NCI-H82 treated with DMSO at 0.1 percent for 48 hours (cell line): ENCODE measurements around the gene MZT2A.
"Not testable (repeated sequence)": the region's sequence is repeated elsewhere in the genome, so short reads cannot be mapped to it uniquely, and the experiment has no call there.

Source experiments
- DNase-seq: peaks from one replicate; lab custom pipeline; 2025; ENCODE audit not compliant: unreplicated experiment; lab: John Stamatoyannopoulos, UW

Gene MZT2A

DNA sequence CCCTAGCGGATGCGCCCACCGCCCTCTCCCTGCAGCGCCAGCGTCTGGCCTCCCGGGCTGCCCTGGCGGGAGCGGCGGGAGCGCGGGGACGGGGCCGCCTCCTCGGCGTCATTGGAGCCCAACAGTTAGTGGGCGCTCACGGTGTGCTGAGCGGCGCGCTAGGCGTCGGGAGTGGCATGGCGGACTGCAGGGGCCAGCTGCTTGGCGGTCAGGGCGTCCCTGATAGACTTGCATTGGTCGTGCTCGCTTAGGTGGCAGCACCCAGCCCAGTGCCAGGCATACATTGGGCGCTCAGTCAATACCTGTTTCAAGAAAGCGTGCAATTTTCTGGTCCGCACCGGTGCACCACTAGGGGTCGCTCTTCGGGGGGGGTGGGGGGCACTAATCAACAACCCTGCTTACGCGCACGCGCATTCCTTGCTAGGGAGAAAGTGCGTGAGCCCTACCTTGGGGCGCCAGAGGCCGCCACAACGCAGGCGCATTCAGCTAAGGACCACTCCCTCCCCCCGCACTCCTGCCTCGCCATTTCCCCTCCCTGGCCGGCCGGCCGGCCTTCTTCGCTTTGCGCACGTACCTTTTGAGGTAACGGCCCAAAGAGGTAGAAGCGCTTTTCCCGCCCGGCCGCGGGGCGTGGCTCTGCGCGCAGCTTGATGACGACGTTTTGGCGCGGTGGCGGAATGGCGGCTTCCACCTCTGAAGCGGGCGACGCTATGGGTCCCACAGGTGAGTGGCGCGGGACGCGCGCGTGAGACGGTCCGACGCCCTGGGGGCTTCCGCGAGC lies 411 bp upstream of the MZT2A start:
- DNase-seq = peak; percentile 81

GRCh38 chr2:131491469-131491836 lies 744 bp downstream of the MZT2A start:
- DNase-seq = not testable (repeated sequence)

GRCh38 chr2:131490616-131491468 lies 1.4 kb downstream of the MZT2A start:
- peak; percentile 45 for DNase-seq

DNA sequence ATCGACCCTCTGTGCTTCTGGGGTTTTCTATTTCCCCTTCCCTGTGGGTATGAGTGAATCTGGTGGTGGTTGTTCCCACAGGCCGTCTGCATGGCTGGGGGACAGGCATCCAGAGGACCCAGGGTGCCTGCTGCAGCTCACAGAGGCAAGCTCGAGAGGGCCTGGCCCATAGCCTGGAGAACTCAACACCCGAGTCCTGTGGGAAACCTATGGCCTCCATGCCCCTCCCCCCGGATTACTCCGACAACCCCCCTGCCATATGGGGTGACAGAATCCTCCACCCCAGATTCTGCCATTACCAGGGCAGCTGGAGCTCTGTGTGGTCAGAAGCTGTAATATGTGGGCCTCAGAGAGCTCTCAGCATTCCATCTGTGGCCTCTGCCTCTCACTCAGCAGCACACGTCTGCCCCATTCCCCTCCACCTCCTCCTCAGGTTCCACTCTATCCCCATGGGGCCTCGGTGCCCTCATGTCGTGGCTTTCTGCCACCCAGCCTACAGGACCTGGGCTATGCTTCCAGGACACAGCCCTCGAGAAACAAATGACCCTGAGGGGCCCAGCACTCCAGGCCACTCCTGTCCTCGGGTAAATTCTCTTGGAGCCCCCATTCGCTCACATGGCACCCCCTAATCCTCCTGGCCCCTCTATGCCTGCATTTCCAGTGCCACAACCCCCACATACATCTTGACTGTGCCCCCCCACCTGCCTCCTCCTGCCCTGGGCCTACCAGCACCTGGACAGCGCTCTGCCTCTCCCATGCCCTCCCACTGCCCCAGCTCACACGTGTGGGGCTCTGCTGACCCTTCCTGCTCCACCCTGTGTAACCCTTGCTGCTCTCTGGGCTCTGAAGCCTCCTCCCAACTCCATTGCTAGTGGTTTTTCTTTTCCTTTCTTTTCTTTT lies 3.6 kb downstream of the MZT2A start:
- DNase-seq = no peak

DNA sequence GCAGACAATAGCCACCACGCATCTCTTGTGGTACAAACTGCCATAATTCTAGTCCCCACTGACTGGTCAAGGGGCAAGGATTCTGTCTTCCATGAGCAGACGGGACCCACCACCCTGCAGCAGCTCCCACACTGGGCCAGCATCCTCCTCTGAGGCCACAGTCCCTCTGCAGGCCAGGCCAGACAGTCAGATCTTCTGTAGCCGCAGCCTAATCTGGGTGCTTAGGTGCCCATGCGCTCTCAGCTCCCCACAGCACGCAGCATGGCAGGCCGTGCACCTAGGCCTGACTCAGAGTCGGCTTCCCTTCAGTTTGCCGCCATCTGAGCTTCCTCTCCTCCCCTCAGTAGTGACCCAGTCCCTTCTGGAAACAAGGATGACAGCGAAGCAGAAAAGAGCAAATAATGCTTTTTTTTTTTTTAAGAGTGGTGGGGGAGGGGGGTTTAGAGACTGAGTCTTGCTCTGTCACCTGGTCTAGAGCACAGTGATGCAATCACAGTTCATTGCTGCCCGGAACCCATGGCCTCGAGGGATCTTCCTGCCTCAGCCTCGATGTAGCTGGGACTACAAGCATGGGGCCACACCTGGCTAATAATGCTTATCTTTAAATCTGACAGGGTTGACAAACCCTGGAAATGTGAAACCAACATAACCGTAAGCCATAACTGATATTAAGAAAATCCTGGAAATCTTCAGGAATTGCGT lies 5.8 kb downstream of the MZT2A start:
- DNase-seq = not testable (repeated sequence)

GRCh38 chr2:131484906-131485460 lies 7.2 kb downstream of the MZT2A start:
- DNase-seq = not testable (repeated sequence)

DNA sequence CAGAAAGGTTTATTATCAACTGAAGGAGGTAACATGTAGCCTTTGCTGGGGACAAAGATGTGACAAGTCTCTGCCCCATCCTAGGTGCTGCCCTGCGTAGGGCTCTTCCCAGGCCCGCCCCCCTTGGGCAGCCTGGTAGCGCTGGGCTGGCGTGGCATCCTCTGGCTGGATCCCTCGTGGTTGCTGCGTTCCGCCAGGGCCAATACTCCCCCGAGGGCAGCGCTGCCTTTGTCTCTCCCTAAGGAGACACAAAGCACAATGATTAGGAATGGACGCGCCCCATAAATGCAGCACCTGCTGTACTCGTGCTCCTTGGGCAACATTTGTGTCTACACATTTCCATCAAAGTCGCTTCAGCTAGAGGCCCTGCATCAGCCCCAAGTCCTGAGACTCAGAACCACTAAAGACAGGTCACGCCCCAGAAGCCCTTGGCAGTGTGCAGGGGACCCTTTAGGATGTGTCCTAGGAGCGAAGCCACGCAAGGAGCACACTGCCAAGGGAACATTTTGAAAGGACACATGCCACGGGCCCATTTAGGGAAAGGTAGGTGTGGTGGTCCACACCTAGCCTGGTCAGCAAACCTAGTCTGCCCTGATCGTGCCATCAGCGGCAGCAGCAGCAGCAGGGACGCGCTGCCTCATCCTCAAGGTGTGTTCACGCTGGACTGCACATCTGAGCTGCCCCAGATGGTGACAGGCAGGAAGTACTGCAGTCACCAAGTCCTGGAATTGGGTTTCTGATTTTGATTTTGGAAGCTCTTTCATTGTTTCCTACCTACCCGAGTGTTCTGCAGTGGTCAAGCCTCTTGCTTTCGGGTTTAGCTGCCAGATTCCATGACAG lies 8.0 kb downstream of the MZT2A start:
- DNase-seq = not testable (repeated sequence)

- not testable (repeated sequence) for DNase-seq
Measured at GRCh38 chr2:131482506-131483155, 9.6 kb downstream of the MZT2A start.

DNA sequence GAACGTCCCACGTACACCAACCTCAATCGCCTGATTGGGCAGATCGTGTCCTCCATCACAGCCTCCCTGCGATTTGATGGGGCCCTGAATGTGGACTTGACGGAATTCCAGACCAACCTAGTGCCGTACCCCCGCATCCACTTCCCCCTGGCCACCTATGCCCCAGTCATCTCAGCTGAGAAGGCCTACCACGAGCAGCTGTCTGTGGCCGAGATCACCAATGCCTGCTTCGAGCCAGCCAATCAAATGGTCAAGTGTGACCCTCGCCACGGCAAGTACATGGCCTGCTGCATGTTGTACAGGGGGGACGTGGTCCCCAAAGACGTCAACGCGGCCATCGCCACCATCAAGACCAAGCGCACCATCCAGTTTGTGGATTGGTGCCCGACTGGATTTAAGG lies 11.8 kb downstream of the MZT2A start:
- DNase-seq = not testable (repeated sequence)

DNA sequence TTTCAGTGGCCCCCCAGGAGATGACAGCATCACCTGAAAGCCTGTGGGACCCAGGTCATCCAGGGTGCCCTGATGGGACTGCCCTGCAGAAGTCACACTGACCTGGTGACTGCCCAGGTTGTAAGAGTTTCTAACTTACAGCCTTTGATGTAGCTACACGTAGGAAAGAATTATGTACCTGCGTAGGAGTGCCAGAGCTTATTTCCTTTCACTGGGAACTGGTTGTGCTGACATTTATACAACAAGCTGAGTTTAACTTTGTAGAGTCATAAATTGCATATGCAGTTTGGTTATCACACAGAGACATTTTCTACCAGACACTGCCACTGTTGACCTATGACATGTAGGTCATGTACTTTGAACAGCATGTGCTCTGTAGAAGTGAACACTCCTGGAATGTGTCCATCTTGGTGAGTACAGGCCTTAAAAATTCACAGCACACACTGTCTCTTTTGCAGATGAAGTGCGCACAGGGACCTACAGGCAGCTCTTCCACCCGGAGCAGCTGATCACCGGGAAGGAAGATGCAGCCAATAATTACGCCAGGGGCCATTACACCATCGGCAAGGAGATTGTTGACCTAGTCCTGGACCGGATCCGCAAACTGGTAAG lies 13.2 kb downstream of the MZT2A start:
- DNase-seq = not testable (repeated sequence)

DNA sequence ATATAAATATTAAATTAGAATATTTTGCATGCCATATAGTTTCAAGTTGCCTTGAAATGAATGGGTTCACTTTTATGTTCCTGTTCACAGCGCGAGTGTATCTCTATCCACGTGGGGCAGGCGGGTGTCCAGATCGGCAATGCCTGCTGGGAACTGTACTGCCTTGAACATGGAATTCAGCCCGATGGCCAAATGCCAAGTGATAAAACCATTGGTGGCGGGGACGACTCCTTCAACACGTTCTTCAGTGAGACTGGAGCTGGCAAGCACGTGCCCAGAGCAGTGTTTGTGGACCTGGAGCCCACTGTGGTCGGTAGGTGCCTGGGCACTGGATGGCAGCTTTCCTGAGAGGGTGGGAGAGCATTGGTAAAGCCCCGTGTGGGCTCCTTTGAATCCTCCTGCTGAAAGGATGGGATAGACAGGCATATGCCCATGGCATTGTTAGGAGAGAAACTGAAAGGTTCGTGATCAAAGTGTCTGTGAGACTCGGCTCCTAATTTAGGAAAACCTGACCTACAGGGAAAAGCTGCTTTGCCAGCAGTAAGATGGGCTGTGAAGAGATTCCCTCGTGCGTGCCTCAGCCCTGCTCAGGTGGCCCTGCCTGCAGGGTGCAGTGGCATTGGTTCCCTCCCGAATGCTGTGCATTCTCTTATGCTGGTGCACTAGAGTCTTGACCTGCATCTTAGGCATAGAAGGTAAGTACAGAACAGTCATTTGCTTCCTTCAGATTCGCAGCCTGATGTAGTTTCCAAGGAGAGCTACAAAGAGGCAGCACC lies 13.9 kb downstream of the MZT2A start:
- not testable (repeated sequence) for DNase-seq

- not testable (repeated sequence) for DNase-seq
Measured at GRCh38 chr2:131477227-131477626, 15.0 kb downstream of the MZT2A start.

DNA sequence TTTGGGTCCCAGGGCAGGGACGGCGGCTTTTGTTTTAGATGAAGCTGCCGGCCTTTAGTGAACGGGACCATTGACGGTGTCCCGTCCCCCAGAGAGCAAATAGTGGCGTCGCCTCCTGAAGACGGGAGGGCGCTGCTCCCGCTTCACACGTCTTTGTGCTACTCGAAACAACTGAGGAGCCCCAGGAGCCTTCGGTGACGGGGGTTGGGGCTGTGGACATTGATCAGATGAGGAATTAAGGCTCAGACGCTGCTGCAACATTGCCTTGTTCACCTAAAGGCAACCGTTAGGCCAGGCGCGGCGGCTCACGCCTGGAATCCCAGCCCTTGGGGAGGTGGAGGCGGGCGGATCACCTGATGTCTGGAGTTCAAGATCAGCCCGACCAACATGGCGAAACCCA lies 15.8 kb downstream of the MZT2A start:
- DNase-seq = not testable (repeated sequence)

DNA sequence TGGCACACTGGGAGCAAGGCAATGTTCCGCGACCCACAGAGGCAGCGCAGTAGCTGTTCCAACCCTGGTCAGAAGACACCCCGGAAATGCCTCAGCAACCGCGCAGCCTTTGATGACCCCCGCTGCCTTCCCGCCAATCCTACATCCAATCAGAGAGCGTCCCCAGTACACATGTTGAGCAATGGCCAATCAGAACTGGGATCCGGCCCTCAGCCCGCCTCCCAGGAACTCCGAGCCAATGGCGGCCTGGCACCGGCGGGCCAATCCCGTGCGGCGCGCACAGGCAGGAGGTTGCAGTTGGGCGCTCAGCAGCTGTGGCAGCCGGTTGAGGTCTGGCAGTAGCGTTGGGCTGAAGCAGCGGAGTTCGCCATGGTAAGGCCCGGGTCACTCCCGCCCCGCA lies 16.4 kb downstream of the MZT2A start, which contains the start of gene TUBA3D:
Gene TUBA3D, plus strand, starts transcription at position 289 of the 400 bp plus-strand sequence. Its CDS starts 81 bp downstream, at position 370.
- DNase-seq = no peak

- DNase-seq = not testable (repeated sequence)
Measured at GRCh38 chr2:131473266-131473665, 18.9 kb downstream of the MZT2A start.

DNA sequence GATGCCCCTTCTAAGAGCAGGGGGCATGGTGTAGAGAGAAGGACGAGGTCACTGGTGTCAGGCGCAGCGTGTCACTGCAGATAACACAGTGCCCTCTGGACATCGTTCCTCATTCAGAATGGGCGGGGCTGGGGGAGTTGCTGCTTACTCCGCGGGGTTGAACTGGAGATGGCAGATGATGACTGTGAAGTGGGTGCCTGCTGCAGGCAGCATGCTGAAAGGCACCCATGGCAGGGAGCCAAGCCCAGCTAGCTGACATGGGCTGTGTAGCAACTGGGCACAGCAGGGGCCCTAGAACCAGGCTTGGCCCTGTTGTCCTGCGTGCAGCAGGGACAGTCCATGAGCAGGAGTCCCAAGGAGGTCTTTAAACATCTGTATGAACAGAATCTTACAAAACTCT lies 20.6 kb downstream of the MZT2A start:
- not testable (repeated sequence) for DNase-seq

- DNase-seq = not testable (repeated sequence)
Measured at GRCh38 chr2:131470944-131471343, 21.3 kb downstream of the MZT2A start.
